CD4-positive, alpha-beta T cell treated with Interleukin-17A for 4 hours (primary cell): ENCODE data around the gene VTI1B.
"Not testable (repeated sequence)": the region's sequence is repeated elsewhere in the genome, so short reads cannot be mapped to it uniquely, and the experiment has no call there.

Source experiments
- DNase-seq: peaks from one replicate; pipeline ENCODE4 v3.0.0-alpha.2; 2020; ENCODE audit warnings: mixed read lengths

VTI1B gene

GRCh38 chr14:67626131-67626530, 48.3 kb downstream of the VTI1B start:
- not testable (repeated sequence) for DNase-seq

GRCh38 chr14:67623114-67623513, 51.3 kb downstream of the VTI1B start:
- DNase-seq = peak; percentile 15

- peak; percentile 28 for DNase-seq
Measured at GRCh38 chr14:67622675-67623074, 51.8 kb downstream of the VTI1B start.

- peak; percentile 19 for DNase-seq
Measured at GRCh38 chr14:67620217-67620785, 54.1 kb downstream of the VTI1B start.

- peak; percentile 99 for DNase-seq
Measured at GRCh38 chr14:67619446-67620216, 54.8 kb downstream of the VTI1B start, which contains the start of gene ARG2. TSS of gene ARG2 (plus strand) at chr14:67619920. CDS start at chr14:67619978, 58 bp downstream.

GRCh38 chr14:67618617-67619063, 55.8 kb downstream of the VTI1B start:
- DNase-seq = peak; percentile 23

- no peak for DNase-seq
Measured at GRCh38 chr14:67610491-67610890, 63.9 kb downstream of the VTI1B start.

GRCh38 chr14:67609642-67610310, 64.7 kb downstream of the VTI1B start:
- DNase-seq = no peak

GRCh38 chr14:67607646-67608045, 66.8 kb downstream of the VTI1B start:
- DNase-seq = no peak

GRCh38 chr14:67602995-67603545, 71.4 kb downstream of the VTI1B start:
- DNase-seq = no peak

- no peak for DNase-seq
Measured at GRCh38 chr14:67602076-67602475, 72.4 kb downstream of the VTI1B start.

GRCh38 chr14:67600562-67600974, 73.9 kb downstream of the VTI1B start:
- DNase-seq = not testable (repeated sequence)

GRCh38 chr14:67599698-67600561, 74.5 kb downstream of the VTI1B start, which contains the start of gene PIGH:
TSS of gene PIGH (minus strand) at chr14:67600268. CDS start at chr14:67600203, 65 bp downstream.
- peak; percentile 95 for DNase-seq
